Right lobe of liver (tissue), 6 donors: ENCODE results near the gene B3GALNT2. TPM values are rescaled to one million over a fixed set of nuclear protein-coding genes. Genes with fewer than 3 reads are reported as not detected.
A peak's percentile ranks its signal among the peaks of the same experiment; 100 is the strongest.

Experiments used
- ATAC-seq, 4 donors: fragments of 200-7000 bp; cut with Tn5 transposase; one replicate each; pipeline ENCODE4 v1.9.1; 2020; ENCODE audit warnings: mild to moderate bottlenecking in 4 of 4, moderate library complexity in 4 of 4
- DNase-seq, 3 donors: peaks; one replicate each; pipeline ENCODE4 v3.0.0-alpha.2; 2020
- H3K27ac ChIP-seq, 3 donors: fragments of 200-600 bp; one replicate each; pipeline ENCODE4 v1.8.0; 2022
- H3K27me3 ChIP-seq, 2 donors: fragments of 200-600 bp; one replicate each; pipeline ENCODE4 v1.8.0; 2022
- H3K36me3 ChIP-seq, 4 donors: fragments of 200-600 bp; sonication (generic) in 1 of 4; one replicate each; pipeline versions ENCODE4 v1.5.1 to v1.8.0; 2017 to 2022; ENCODE audit warnings: control low read depth in 1 of 4
- H3K4me1 ChIP-seq, 4 donors: fragments of 200-600 bp; sonication (generic) in 1 of 4; one replicate each; pipeline versions ENCODE4 v1.5.1 to v1.8.0; 2017 to 2022; ENCODE audit warnings: control low read depth in 1 of 4
- H3K4me3 ChIP-seq, 3 donors: fragments of 200-600 bp; one replicate each; pipeline ENCODE4 v1.8.0; 2022
- H3K9me3 ChIP-seq, 4 donors: fragments of 200-600 bp; sonication (generic) in 1 of 4; one replicate each; pipeline versions ENCODE4 v1.5.1 to v1.8.0; 2017 to 2022; ENCODE audit warnings: control low read depth in 1 of 4
- POLR2A ChIP-seq: fragments of 450-650 bp; IDR thresholded peaks from one replicate; pipeline ENCODE4 v1.6.1; 2017; ENCODE audit warnings: antibody characterized with exemption, mild to moderate bottlenecking
- WGBS: methylation state at CpG from one replicate; pipeline ENCODE4 v1.1.6; 2018; ENCODE audit warnings: low coverage, low lambda C conversion rate; ENCODE audit not compliant: insufficient coverage; ENCODE audit errors: missing lambda C conversion rate; 5-methylcytosine and 5-hydroxymethylcytosine counted together
- intact Hi-C, 2 donors: fragments of 100-400 bp; cut with DNase I; formaldehyde crosslinking; loops; one replicate each; pipeline versions ENCODE4 v1.11.2 to v1.14.1; 2022
- total RNA-seq, 6 experiments: library from RNA; depleted of rRNA in 2 of 6; stranded (reverse); fragments of >200 nt in 2 of 6; fragmentation: NEBNext Ultra II Directional in 3 of 6; extraction: Animal tissue kit (Norgen Biotek cat#: 25700) in 3 of 6; gene quantifications; one replicate each; pipeline versions ENCODE4 v1.1.0 to v1.2.4, GENCODE V29; 2016 to 2023
- TF ChIP-seq, protein P1 (sequence below), 4 donors: fragments of 200-600 bp in 3 of 4; fragments of 450-650 bp in 1 of 4; IDR thresholded peaks; one replicate each; pipeline versions ENCODE4 v1.5.1 to v1.8.0; 2016 to 2022; ENCODE audit warnings: antibody characterized with exemption in 4 of 4, mild to moderate bottlenecking in 2 of 4
- donor health status: DM: no; HTN: yes; CAD: no.
- donor health status: DM: no; HTN: no; CAD: no.
- donor health status: DM: no; HTN: no; CAD: no.
- donor health status: DM: no; HTN: yes; CAD: no.
- donor health status: DM: no; HTN: yes; CAD: no.

Gene B3GALNT2
- total RNA-seq, 6 experiments from 2014 or later, result 7.0 to 15.5 (median 9.1) TPM

DNA sequence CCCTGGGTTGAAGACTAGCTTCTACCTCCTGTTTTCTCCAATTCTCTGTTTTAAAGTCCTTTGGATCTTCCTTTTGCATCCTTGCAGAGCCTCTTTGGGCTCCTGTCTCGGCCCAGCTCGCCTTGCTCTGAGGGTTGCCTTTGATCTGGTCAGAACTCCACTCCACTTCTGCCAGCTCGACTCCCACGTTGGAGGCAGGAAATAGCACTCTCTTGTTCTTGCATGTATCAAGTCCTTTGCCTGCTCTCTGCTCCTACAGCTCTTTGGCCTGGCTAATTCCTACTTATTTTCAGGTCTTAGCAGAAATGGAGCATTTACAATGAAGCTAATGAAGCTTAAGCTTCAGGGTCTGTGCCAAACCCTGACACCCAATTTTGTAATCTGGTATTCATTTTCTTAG is 21.1 kb upstream of the B3GALNT2 start:
- no peak overlapping the region for H3K27ac ChIP-seq
- H3K9me3 ChIP-seq, result no peaks in the 10 kb centered on the region
- ATAC-seq (no peak), DNase-seq (no peak)
- no peaks in the 10 kb centered on the region for H3K36me3 ChIP-seq
- 51% methylated on average over 3 of the region's 4 CpGs for WGBS
- no peak overlapping the region for H3K4me3 ChIP-seq
- intact Hi-C loops, result no loop called here
- H3K27me3 ChIP-seq, result no peaks in the 10 kb centered on the region
- no peaks in the 10 kb centered on the region for H3K4me1 ChIP-seq
- TF ChIP-seq, protein P1, sequence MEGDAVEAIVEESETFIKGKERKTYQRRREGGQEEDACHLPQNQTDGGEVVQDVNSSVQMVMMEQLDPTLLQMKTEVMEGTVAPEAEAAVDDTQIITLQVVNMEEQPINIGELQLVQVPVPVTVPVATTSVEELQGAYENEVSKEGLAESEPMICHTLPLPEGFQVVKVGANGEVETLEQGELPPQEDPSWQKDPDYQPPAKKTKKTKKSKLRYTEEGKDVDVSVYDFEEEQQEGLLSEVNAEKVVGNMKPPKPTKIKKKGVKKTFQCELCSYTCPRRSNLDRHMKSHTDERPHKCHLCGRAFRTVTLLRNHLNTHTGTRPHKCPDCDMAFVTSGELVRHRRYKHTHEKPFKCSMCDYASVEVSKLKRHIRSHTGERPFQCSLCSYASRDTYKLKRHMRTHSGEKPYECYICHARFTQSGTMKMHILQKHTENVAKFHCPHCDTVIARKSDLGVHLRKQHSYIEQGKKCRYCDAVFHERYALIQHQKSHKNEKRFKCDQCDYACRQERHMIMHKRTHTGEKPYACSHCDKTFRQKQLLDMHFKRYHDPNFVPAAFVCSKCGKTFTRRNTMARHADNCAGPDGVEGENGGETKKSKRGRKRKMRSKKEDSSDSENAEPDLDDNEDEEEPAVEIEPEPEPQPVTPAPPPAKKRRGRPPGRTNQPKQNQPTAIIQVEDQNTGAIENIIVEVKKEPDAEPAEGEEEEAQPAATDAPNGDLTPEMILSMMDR (IDR thresholded peaks at IDR 0.05), result no peak
- no peak for TF ChIP-seq POLR2A

DNA sequence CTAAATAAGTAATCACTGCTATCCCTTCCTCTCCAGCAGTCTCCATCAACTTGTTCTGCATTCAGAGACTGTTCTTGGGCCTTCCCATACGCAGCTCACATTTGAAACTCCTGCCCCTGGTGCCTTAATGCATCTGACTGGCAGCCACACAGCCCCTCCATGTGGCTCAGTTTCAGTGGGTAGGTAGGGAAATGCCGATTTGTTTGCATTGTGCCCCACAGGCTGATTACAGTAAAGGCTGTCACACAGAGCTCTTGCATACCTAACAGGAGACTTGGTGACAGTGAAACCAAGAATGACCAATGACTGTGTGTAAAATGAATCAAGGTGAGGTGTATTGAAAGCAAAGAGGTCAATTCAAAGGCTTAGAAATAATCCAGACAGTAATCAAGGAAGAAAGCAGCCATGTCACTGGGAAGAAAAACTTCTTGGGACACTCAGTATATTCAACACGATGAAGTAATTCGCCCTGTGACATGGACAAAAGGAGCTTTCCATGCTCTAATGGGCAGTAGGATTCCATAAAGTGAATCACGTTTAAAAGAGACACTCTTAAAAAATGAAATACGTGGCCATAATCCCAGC is 12.7 kb upstream of the B3GALNT2 start:
- TF ChIP-seq, protein P1 (IDR thresholded peaks at IDR 0.05), result no peak
- TF ChIP-seq POLR2A, result no peak
- ATAC-seq (no peak), DNase-seq (no peak)
- H3K9me3 ChIP-seq, result no peaks in the 10 kb centered on the region
- H3K27ac ChIP-seq, result no peak overlapping the region
- intact Hi-C loops, result no loop called here
- no peak overlapping the region for H3K4me3 ChIP-seq
- H3K27me3 ChIP-seq, result no peaks in the 10 kb centered on the region
- WGBS, result 73% methylated on average over 6 of the region's 6 CpGs
- no peaks in the 10 kb centered on the region for H3K4me1 ChIP-seq
- H3K36me3 ChIP-seq, result no peaks in the 10 kb centered on the region

DNA sequence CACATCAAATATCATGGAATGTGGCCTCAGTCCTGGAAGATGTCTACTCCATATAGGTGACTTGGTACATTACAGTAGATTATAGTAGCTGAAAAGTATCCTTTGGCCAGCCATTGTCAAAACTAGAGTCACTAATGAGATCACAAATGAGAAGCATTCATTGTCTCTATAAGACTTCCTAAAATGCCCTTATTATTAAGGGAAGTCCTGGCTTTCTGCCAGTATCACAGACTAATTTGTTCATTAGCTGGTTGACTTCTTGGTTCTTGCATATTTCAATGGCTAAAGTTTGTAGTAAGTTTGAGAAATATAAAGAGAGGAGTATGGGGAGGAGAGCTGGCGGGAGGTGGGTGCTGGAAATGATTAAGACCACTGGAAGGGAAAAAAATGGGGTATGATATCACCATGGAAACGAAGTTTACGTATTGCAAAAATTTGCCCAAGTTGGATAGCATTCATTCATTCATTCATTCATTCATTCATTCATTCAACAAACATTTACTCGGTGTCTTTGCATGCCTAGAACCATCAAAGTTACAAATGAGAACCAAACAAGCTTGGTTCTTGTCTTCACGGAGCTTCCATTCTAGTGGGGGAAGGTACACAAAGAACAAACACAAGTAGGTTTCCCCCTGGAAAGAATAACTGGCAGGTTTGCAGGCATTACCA is 11.7 kb upstream of the B3GALNT2 start:
- Histone ChIP-seq H3K4me3 (no peak overlapping the region), H3K4me1 (no peaks in the 10 kb centered on the region), H3K27ac (no peak overlapping the region), H3K27me3 (no peaks in the 10 kb centered on the region), H3K36me3 (no peaks in the 10 kb centered on the region), H3K9me3 (no peaks in the 10 kb centered on the region)
- TF ChIP-seq POLR2A, result no peak
- TF ChIP-seq, protein P1 (IDR thresholded peaks at IDR 0.05), result no peak
- 92% methylated on average over 5 of the region's 5 CpGs for WGBS
- no peak for DNase-seq
- no peak for ATAC-seq
- intact Hi-C loops, result no loop called here

- WGBS, result 35% methylated on average over 8 of the region's 8 CpGs
- H3K4me1 ChIP-seq, result no peaks in the 10 kb centered on the region
- intact Hi-C loops, result no loop called here
- TF ChIP-seq POLR2A, result no peak
- TF ChIP-seq, protein P1 (IDR thresholded peaks at IDR 0.05), result peak; percentile 78 to 94 (median 91)
- H3K27me3 ChIP-seq, result no peaks in the 10 kb centered on the region
- no peak overlapping the region for H3K4me3 ChIP-seq
- DNase-seq (no peak), ATAC-seq (peak; percentile 68 to 86 (median 84))
- no peaks in the 10 kb centered on the region for H3K9me3 ChIP-seq
- no peaks in the 10 kb centered on the region for H3K36me3 ChIP-seq
- no peak overlapping the region for H3K27ac ChIP-seq
These were observed 9.5 kb upstream of the B3GALNT2 start for GRCh38 chr1:235513495-235514366.
